ENCODE results near the gene KDM5C.

Gene KDM5C

GRCh38 chrX:53224860-53225797, at the start of gene KDM5C:
Gene KDM5C, minus strand, starts transcription at chrX:53225207. Its CDS starts 318 bp downstream, at chrX:53224889.
- TF ChIP-seq CTCF (IDR thresholded peaks at IDR 0.05; ENCODE audit: insufficient read depth, low read depth, low read length, missing control alignments): no peak
- H3K4me3 ChIP-seq (ENCODE audit: low read length): peak within 1 kb of the TSS; percentile 76
- DNase-seq (ENCODE audit: low read depth): peak; percentile 86

DNA sequence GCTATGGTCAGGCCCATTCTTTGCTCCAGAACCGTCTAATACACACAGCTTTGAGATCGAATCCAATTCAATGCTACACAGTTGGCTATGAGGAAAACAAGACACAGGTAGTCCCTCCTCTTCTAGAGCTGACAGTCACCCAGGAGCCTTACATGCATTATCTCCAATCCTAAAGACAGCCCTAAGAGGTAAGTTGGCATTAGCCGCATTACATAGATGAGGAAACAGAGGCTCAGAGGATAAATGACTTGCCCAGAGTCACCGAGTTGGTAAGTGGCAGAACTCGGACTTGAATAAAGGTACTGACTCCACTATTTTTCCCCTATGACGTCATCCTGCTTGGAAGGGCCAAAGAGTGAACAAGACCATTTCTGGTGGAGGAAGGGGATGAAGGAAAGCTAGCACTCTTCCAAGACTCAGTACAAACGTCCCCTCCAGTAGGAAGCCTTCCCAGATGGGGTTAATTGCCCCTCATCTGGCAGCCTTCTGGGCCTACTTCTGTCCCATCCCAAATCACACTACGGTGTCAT, 47.9 kb upstream of the KDM5C start:
- no peak for DNase-seq (ENCODE audit: low read depth)
- H3K4me3 ChIP-seq (ENCODE audit: low read length): no peak overlapping the region
- no peak for TF ChIP-seq CTCF (IDR thresholded peaks at IDR 0.05; ENCODE audit: insufficient read depth, low read depth, low read length, missing control alignments)

DNA sequence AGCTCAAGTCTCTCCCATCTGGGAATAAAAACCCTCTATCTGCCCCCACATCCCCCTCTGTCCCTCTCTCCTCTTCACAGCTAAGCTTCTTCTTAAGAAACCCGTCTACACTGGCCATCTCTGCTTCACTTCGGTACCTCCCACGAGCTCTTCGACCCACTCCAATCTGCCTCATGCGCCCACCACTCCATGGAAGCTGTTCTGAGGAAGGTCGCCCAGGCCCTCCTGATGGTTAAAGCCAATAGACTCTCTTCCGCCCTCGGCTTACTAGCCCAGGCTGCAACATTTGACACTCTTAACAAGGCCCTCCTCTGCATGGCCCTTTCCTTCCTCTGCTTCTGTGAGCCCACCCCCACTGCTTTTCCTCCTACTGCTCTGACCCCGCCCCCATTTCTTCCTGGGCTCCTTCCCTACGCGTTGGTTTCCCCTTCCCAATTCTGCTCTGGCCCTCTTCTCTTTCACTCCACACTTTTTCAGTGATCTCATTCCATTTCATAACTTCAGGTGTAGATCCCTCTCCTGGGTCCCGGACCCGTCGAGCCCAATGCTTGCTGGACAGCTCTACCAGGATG, 44.6 kb upstream of the KDM5C start:
- no peak for DNase-seq (ENCODE audit: low read depth)

DNA sequence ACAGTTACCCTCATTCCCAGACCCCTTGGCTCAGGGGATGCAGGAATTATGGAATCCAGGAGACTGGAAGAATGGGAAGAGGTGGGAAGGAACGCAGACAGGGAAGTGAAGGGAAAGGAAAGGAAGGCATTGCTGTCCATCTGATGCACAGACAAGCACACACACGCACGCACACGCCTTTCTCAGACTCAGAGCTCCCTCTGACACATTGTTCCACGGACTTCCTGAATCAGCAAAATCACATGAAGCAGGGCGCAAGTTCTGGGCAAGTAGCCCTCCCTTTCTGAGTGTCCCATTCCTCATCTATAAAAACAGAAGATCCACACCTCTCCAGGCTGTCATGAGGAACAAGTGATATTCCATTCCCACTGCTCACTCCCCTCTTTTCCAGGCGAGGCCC, 43.2 kb upstream of the KDM5C start:
- TF ChIP-seq CTCF (IDR thresholded peaks at IDR 0.05; ENCODE audit: insufficient read depth, low read depth, low read length, missing control alignments): no peak
- no peak overlapping the region for H3K4me3 ChIP-seq (ENCODE audit: low read length)
- DNase-seq (ENCODE audit: low read depth): peak; percentile 89

More for the DNA sequence above, 44.6 kb upstream of the KDM5C start:
- TF ChIP-seq CTCF (IDR thresholded peaks at IDR 0.05; ENCODE audit: insufficient read depth, low read depth, low read length, missing control alignments): no peak
- no peak overlapping the region for H3K4me3 ChIP-seq (ENCODE audit: low read length)

GRCh38 chrX:53266914-53267313, 41.9 kb upstream of the KDM5C start:
- DNase-seq (ENCODE audit: low read depth): no peak
- TF ChIP-seq CTCF (IDR thresholded peaks at IDR 0.05; ENCODE audit: insufficient read depth, low read depth, low read length, missing control alignments): no peak
- no peak overlapping the region for H3K4me3 ChIP-seq (ENCODE audit: low read length)

- no peak for TF ChIP-seq CTCF (IDR thresholded peaks at IDR 0.05; ENCODE audit: insufficient read depth, low read depth, low read length, missing control alignments)
- DNase-seq (ENCODE audit: low read depth): peak; percentile 58
- H3K4me3 ChIP-seq (ENCODE audit: low read length): no peak overlapping the region
Observed at GRCh38 chrX:53265771-53266574, 41.0 kb upstream of the KDM5C start.
